Activated T-cell treated with anti-CD3 and anti-CD28 coated beads for 4 hours (primary cell): Measurements from ENCODE around the gene POC1A.

Source experiments
- DNase-seq: peaks from one replicate; pipeline ENCODE4 v3.0.0-alpha.2; 2020

POC1A gene

GRCh38 chr3:52095990-52096775, 58.0 kb downstream of the POC1A start:
- DNase-seq, result no peak

- no peak for DNase-seq
Measured at GRCh38 chr3:52094571-52095485, 59.4 kb downstream of the POC1A start.

GRCh38 chr3:52093756-52094545, 60.3 kb downstream of the POC1A start:
- no peak for DNase-seq

- DNase-seq, result no peak
Measured at GRCh38 chr3:52092891-52093290, 61.3 kb downstream of the POC1A start.

- DNase-seq, result no peak
Measured at GRCh38 chr3:52092271-52092660, 62.0 kb downstream of the POC1A start.

GRCh38 chr3:52091586-52092270, 62.5 kb downstream of the POC1A start:
- DNase-seq, result no peak

GRCh38 chr3:52090933-52091468, 63.2 kb downstream of the POC1A start:
- no peak for DNase-seq

- no peak for DNase-seq
Measured at GRCh38 chr3:52090131-52090932, 63.9 kb downstream of the POC1A start.

GRCh38 chr3:52089691-52090090, 64.5 kb downstream of the POC1A start:
- DNase-seq, result no peak

GRCh38 chr3:52088445-52089367, 65.5 kb downstream of the POC1A start:
- DNase-seq, result no peak

GRCh38 chr3:52087731-52088130, 66.5 kb downstream of the POC1A start:
- DNase-seq, result no peak

GRCh38 chr3:52086976-52087663, 67.1 kb downstream of the POC1A start:
- no peak for DNase-seq

- no peak for DNase-seq
Measured at GRCh38 chr3:52086461-52086860, 67.8 kb downstream of the POC1A start.

- no peak for DNase-seq
Measured at GRCh38 chr3:52085681-52086282, 68.4 kb downstream of the POC1A start.

- DNase-seq, result no peak
Measured at GRCh38 chr3:52084954-52085680, 69.1 kb downstream of the POC1A start.

- no peak for DNase-seq
Measured at GRCh38 chr3:52084216-52084945, 69.8 kb downstream of the POC1A start.

- no peak for DNase-seq
Measured at GRCh38 chr3:52083556-52084087, 70.6 kb downstream of the POC1A start.
